WI38 (cell line): ENCODE measurements around the gene KRT40.

Experiments
- H3K4me3 ChIP-seq: 2 replicates; pipeline ENCODE4 v1.5.1; 2011; ENCODE audit warnings: low read depth, mild to moderate bottlenecking, control low read depth, low read length
- CTCF ChIP-seq: IDR thresholded peaks from 2 replicates; pipeline ENCODE4 v1.5.1; 2012; ENCODE audit warnings: low read depth, mild to moderate bottlenecking, control low read depth, low read length

KRT40 gene

GRCh38 chr17:40963838-40964237 lies 20.3 kb downstream of the KRT40 start:
- no peak overlapping the region for H3K4me3 ChIP-seq
- TF ChIP-seq CTCF = peak; percentile 43; the same call in 1 of the 2 replicates

GRCh38 chr17:40962059-40962561 lies 22.0 kb downstream of the KRT40 start:
- no peak overlapping the region for H3K4me3 ChIP-seq
- no peak for TF ChIP-seq CTCF

GRCh38 chr17:40961591-40961990 lies 22.5 kb downstream of the KRT40 start:
- no peak for TF ChIP-seq CTCF
- no peak overlapping the region for H3K4me3 ChIP-seq

GRCh38 chr17:40960144-40960543 lies 24.0 kb downstream of the KRT40 start:
- no peak for TF ChIP-seq CTCF
- H3K4me3 ChIP-seq = 0 out of 2 replicates have a peak overlapping the region, but pooled peaks have one; percentile 9

GRCh38 chr17:40958086-40958953 lies 25.8 kb downstream of the KRT40 start:
- no peak overlapping the region for H3K4me3 ChIP-seq
- no peak for TF ChIP-seq CTCF

GRCh38 chr17:40956401-40957254 lies 27.5 kb downstream of the KRT40 start:
- no peak overlapping the region for H3K4me3 ChIP-seq
- no peak for TF ChIP-seq CTCF
